CD14-positive monocyte (primary cell): ENCODE data around the gene LRRTM3. TPM values are rescaled to one million over a fixed set of nuclear protein-coding genes. Genes with fewer than 3 reads are reported as not detected.

ENCODE experiments used
- DNase-seq, 3 donors: peaks; one replicate each; pipeline ENCODE4 v3.0.0-alpha.2; 2011 to 2022
- H2AFZ ChIP-seq: 2 replicates; pipeline ENCODE4 v1.6.0; 2012; ENCODE audit warnings: mild to moderate bottlenecking, low read depth, low read length, inconsistent platforms; ENCODE audit not compliant: insufficient read depth, poor library complexity, severe bottlenecking
- H3K27ac ChIP-seq, 2 donors: 1 replicate in 1 of 2; 2 replicates in 1 of 2; pipeline ENCODE4 v1.5.1; 2012 to 2013; ENCODE audit warnings: low read length in 2 of 2, control low read depth in 1 of 2, inconsistent platforms in 1 of 2, low read depth in 1 of 2, mild to moderate bottlenecking in 1 of 2
- H3K27me3 ChIP-seq, 2 donors: one replicate each; pipeline versions ENCODE4 v1.6.0 to v1.6.1; 2011 to 2013; ENCODE audit warnings: low read length in 2 of 2; ENCODE audit not compliant: control insufficient read depth in 2 of 2, insufficient read depth in 2 of 2
- H3K36me3 ChIP-seq, 2 donors: replicated peaks in 1 of 2; 1 replicate in 1 of 2; 2 replicates in 1 of 2; pipeline versions ENCODE4 v1.5.1 to v1.6.1; 2012 to 2013; ENCODE audit warnings: low read length in 2 of 2, control low read depth in 1 of 2, inconsistent platforms in 1 of 2, mild to moderate bottlenecking in 1 of 2; ENCODE audit not compliant: insufficient read depth in 2 of 2, control insufficient read depth in 1 of 2
- H3K4me1 ChIP-seq, 2 donors: 1 replicate in 1 of 2; 2 replicates in 1 of 2; pipeline versions ENCODE4 v1.5.1 to v1.6.1; 2012 to 2013; ENCODE audit warnings: low read length in 2 of 2, control low read depth in 1 of 2, inconsistent platforms in 1 of 2, mild to moderate bottlenecking in 1 of 2, moderate library complexity in 1 of 2; ENCODE audit not compliant: insufficient read depth in 2 of 2, control insufficient read depth in 1 of 2
- H3K4me2 ChIP-seq: replicated peaks from 2 replicates; pipeline ENCODE3; 2012; ENCODE audit warnings: low read length, moderate library complexity, mild to moderate bottlenecking; ENCODE audit not compliant: poor library complexity, severe bottlenecking; ENCODE audit errors: extremely low read depth
- H3K4me3 ChIP-seq, 3 experiments: fragments of 200-600 bp in 1 of 3; sonication (generic) in 1 of 3; replicated peaks in 1 of 3; 1 replicate in 2 of 3; 2 replicates in 1 of 3; pipeline ENCODE4 v1.5.1; 2011 to 2013; ENCODE audit warnings: low read length in 3 of 3, mild to moderate bottlenecking in 3 of 3, control low read depth in 2 of 3, low read depth in 2 of 3, inconsistent platforms in 1 of 3, moderate library complexity in 1 of 3
- H3K79me2 ChIP-seq: 2 replicates; pipeline ENCODE4 v1.6.0; 2012; ENCODE audit warnings: mild to moderate bottlenecking, control low read depth, inconsistent platforms, low read length, moderate library complexity; ENCODE audit not compliant: insufficient read depth
- H3K9ac ChIP-seq: 2 replicates; pipeline ENCODE4 v1.6.0; 2017; ENCODE audit warnings: low read length, mild to moderate bottlenecking; ENCODE audit not compliant: insufficient read depth, poor library complexity, severe bottlenecking
- H3K9me3 ChIP-seq, 2 donors: replicated peaks in 1 of 2; 1 replicate in 1 of 2; 2 replicates in 1 of 2; pipeline versions ENCODE4 v1.5.1 to v1.6.1; 2012 to 2013; ENCODE audit warnings: low read length in 2 of 2, control low read depth in 1 of 2; ENCODE audit not compliant: control insufficient read depth in 1 of 2, insufficient read depth in 1 of 2
- H4K20me1 ChIP-seq: 2 replicates; pipeline ENCODE4 v1.6.0; 2012; ENCODE audit warnings: mild to moderate bottlenecking, low read length, control low read depth, moderate library complexity; ENCODE audit not compliant: insufficient read depth
- H3K27ac Mint-ChIP-seq, 7 donors: one replicate each; pipeline ENCODE4 v1.8.0; 2020; ENCODE audit warnings: mild to moderate bottlenecking in 7 of 7, mixed read lengths in 7 of 7, moderate library complexity in 6 of 7, inconsistent platforms in 2 of 7
- H3K27me3 Mint-ChIP-seq, 3 donors: one replicate each; pipeline ENCODE4 v1.8.0; 2021 to 2022; ENCODE audit warnings: low read depth in 3 of 3, mild to moderate bottlenecking in 3 of 3, mixed read lengths in 3 of 3, moderate library complexity in 3 of 3, inconsistent platforms in 1 of 3
- H3K36me3 Mint-ChIP-seq, 2 donors: one replicate each; pipeline ENCODE4 v1.8.0; 2020; ENCODE audit warnings: mixed read lengths in 2 of 2, inconsistent platforms in 1 of 2, mild to moderate bottlenecking in 1 of 2
- H3K4me1 Mint-ChIP-seq: one replicate; pipeline ENCODE4 v1.8.0; 2020; ENCODE audit warnings: mild to moderate bottlenecking, mixed read lengths
- H3K4me3 Mint-ChIP-seq, 2 donors: one replicate each; pipeline ENCODE4 v1.8.0; 2020; ENCODE audit warnings: mild to moderate bottlenecking in 2 of 2, mixed read lengths in 2 of 2, moderate library complexity in 1 of 2
- H3K9me3 Mint-ChIP-seq, 7 donors: one replicate each; pipeline ENCODE4 v1.8.0; 2020 to 2022; ENCODE audit warnings: mixed read lengths in 7 of 7, mild to moderate bottlenecking in 6 of 7, moderate library complexity in 6 of 7, inconsistent platforms in 2 of 7
- CTCF ChIP-seq: fragments of 200-600 bp; IDR thresholded peaks from one replicate; pipeline ENCODE4 v1.8.0; 2022; ENCODE audit warnings: antibody characterized with exemption, mild to moderate bottlenecking
- WGBS: methylation state at CpG from one replicate; pipeline ENCODE4 v1.1.5; 2013; ENCODE audit warnings: missing lambda C conversion rate; ENCODE audit not compliant: insufficient coverage; 5-methylcytosine and 5-hydroxymethylcytosine counted together
- intact Hi-C, 2 donors: fragments of 100-400 bp; cut with micrococcal nuclease; formaldehyde crosslinking; loops; one replicate each; pipeline versions ENCODE4 v1.15.0 to v1.15.1; 2023
- polyA plus RNA-seq, 3 donors: library from polyadenylated mRNA; depleted of rRNA in 1 of 3; unstranded in 2 of 3; stranded (reverse) in 1 of 3; fragments of 300-500 nt in 2 of 3; fragments of >200 nt in 1 of 3; fragmentation: Illumina TruSeq in 2 of 3; gene quantifications; 1 replicate in 2 of 3; 2 replicates in 1 of 3; pipeline ENCODE4 v1.2.3, GENCODE V29; 2012 to 2021

LRRTM3 gene
- polyA plus RNA-seq, 3 donors = not detected

GRCh38 chr10:67043041-67043440 lies 117.2 kb downstream of the LRRTM3 start:
- Mint-ChIP-seq H3K9me3 (peaks cover 0 to 5% (median 0%) of the 10 kb centered on the region in 7 donors), H3K36me3 (no peaks in the 10 kb centered on the region), H3K4me1 (no peaks in the 10 kb centered on the region), H3K27me3 (no peaks in the 10 kb centered on the region), H3K27ac (no peak overlapping the region), H3K4me3 (no peak overlapping the region)
- no peak overlapping the region for H2AFZ ChIP-seq
- no peak overlapping the region for H3K9ac ChIP-seq
- no peaks in the 10 kb centered on the region for H3K4me1 ChIP-seq
- H3K4me3 ChIP-seq = no peak overlapping the region
- no peaks in the 10 kb centered on the region for H3K79me2 ChIP-seq
- no peaks in the 10 kb centered on the region for H4K20me1 ChIP-seq
- H3K27ac ChIP-seq = no peak overlapping the region
- no peak for TF ChIP-seq CTCF
- no peak overlapping the region for H3K4me2 ChIP-seq
- no peaks in the 10 kb centered on the region for H3K36me3 ChIP-seq
- peaks cover 0 to 4% of the 10 kb centered on the region in 2 donors for H3K9me3 ChIP-seq
- H3K27me3 ChIP-seq = no peaks in the 10 kb centered on the region
- no peak for DNase-seq
- intact Hi-C loops = no loop called here

GRCh38 chr10:67045404-67045803 lies 119.6 kb downstream of the LRRTM3 start:
- Mint-ChIP-seq H3K9me3 (peaks cover 0 to 5% (median 0%) of the 10 kb centered on the region in 7 donors), H3K27me3 (no peaks in the 10 kb centered on the region), H3K4me1 (no peaks in the 10 kb centered on the region), H3K4me3 (no peak overlapping the region), H3K36me3 (no peaks in the 10 kb centered on the region), H3K27ac (no peak overlapping the region)
- Histone ChIP-seq H3K4me1 (no peaks in the 10 kb centered on the region), H2AFZ (no peak overlapping the region), H3K27me3 (no peaks in the 10 kb centered on the region), H3K9me3 (peaks cover 0 to 4% of the 10 kb centered on the region in 2 donors), H3K4me2 (no peak overlapping the region), H3K4me3 (no peak overlapping the region), H3K79me2 (no peaks in the 10 kb centered on the region), H3K9ac (no peak overlapping the region), H3K27ac (no peak overlapping the region), H3K36me3 (no peaks in the 10 kb centered on the region), H4K20me1 (no peaks in the 10 kb centered on the region)
- WGBS = 94% methylated on average over 18 of the region's 22 CpGs
- DNase-seq = no peak
- intact Hi-C loops = no loop called here
- TF ChIP-seq CTCF = no peak
